K562 (cell line): ENCODE results near the gene ADAM23. TPM values are rescaled to one million over a fixed set of nuclear protein-coding genes. Genes with fewer than 3 reads are reported as not detected.

Experiments used
- ATAC-seq: fragments of 200-7000 bp; cut with Tn5 transposase; 3 replicates; pipeline ENCODE4 v1.9.1; 2020; ENCODE audit warnings: moderate library complexity
- BruUV-seq: library from RNA; stranded (reverse); fragments of 400-500 nt; replicated peaks from 2 replicates; lab custom pipeline; 2021; lab: Mats Ljungman, UMichigan
- CTCF ChIA-PET: fragments of 300-600 bp; formaldehyde crosslinking; extraction: SDS; loops from one replicate; lab custom pipeline; 2021; ENCODE audit warnings: low intra/inter-chr PET ratio; lab: Yijun Ruan, JAX
- POLR2A ChIA-PET: fragments of 300-600, 350-650 bp; sonication (Branson Sonifier 250); formaldehyde crosslinking; extraction: SDS; loops from one replicate; lab custom pipeline; 2021; ENCODE audit warnings: antibody characterized with exemption, inconsistent platforms; lab: Yijun Ruan, JAX
- DNase-seq, 4 experiments: peaks; one replicate each; pipeline versions ENCODE4 v3.0.0 to v3.0.0-alpha.2; 2011 to 2018; ENCODE audit warnings: low spot score in 3 of 4, mixed read lengths in 3 of 4; ENCODE audit errors: extremely low read depth in 1 of 4
- FAIRE-seq: peaks from 2 replicates; lab custom pipeline; 2011; peaks lifted over from hg19 to GRCh38; lab: Jason Lieb, UNC
- H2AFZ ChIP-seq: 2 replicates; pipeline ENCODE4 v1.6.0; 2011; ENCODE audit warnings: low read depth, low read length, control low read depth, inconsistent platforms
- H3K27ac ChIP-seq: fragments of 200-600 bp; 3 replicates; pipeline ENCODE4 v1.8.0; 2011; ENCODE audit warnings: low read depth, mild to moderate bottlenecking, control low read depth, inconsistent platforms, low read length, moderate library complexity, mixed read lengths; ENCODE audit errors: extremely low read depth
- H3K27me3 ChIP-seq, 2 experiments: fragments of 300-600 bp in 1 of 2; 2 replicates in 1 of 2; 3 replicates in 1 of 2; pipeline versions ENCODE4 v1.6.0 to v1.8.0; 2011; ENCODE audit warnings: inconsistent platforms in 2 of 2, low read length in 2 of 2, mild to moderate bottlenecking in 1 of 2, mixed read lengths in 1 of 2, moderate library complexity in 1 of 2; ENCODE audit not compliant: control insufficient read depth in 2 of 2, insufficient read depth in 2 of 2
- H3K36me3 ChIP-seq: fragments of 300-600 bp; 3 replicates; pipeline ENCODE4 v1.8.0; 2011; ENCODE audit warnings: mild to moderate bottlenecking, low read length, inconsistent platforms; ENCODE audit not compliant: control insufficient read depth, insufficient read depth
- H3K4me1 ChIP-seq, 2 experiments: fragments of 200-600 bp in 1 of 2; replicated peaks in 1 of 2; 2 replicates in 1 of 2; 3 replicates in 1 of 2; pipeline versions ENCODE4 v1.5.1 to v1.8.0; 2011; ENCODE audit warnings: inconsistent platforms in 2 of 2, low read length in 2 of 2, mild to moderate bottlenecking in 1 of 2, mixed read lengths in 1 of 2, moderate library complexity in 1 of 2; ENCODE audit not compliant: control insufficient read depth in 2 of 2, insufficient read depth in 2 of 2
- H3K4me2 ChIP-seq: 2 replicates; pipeline ENCODE4 v1.6.1; 2011; ENCODE audit warnings: low read length, control low read depth, inconsistent platforms, mixed read lengths; ENCODE audit not compliant: insufficient read depth
- H3K4me3 ChIP-seq: fragments of 200-600 bp; sonication (generic), shearing (Covaris generic); 2 replicates; pipeline ENCODE4 v1.5.1; 2016; ENCODE audit warnings: control low read depth, inconsistent platforms
- H3K79me2 ChIP-seq: fragments of 200-600 bp; 3 replicates; pipeline ENCODE4 v1.8.0; 2011; ENCODE audit warnings: low read length, inconsistent platforms; ENCODE audit not compliant: control insufficient read depth, insufficient read depth
- H3K9ac ChIP-seq, 2 experiments: 2 replicates each; pipeline versions ENCODE4 v1.6.0 to v1.6.1; 2011; ENCODE audit warnings: low read depth in 2 of 2, low read length in 2 of 2, control low read depth in 1 of 2, inconsistent platforms in 1 of 2, mild to moderate bottlenecking in 1 of 2, mixed read lengths in 1 of 2; ENCODE audit not compliant: insufficient read depth in 1 of 2
- H3K9me1 ChIP-seq: one replicate; pipeline ENCODE4 v1.6.0; 2011; ENCODE audit warnings: inconsistent platforms, mild to moderate bottlenecking, low read length, moderate library complexity; ENCODE audit not compliant: control insufficient read depth, insufficient read depth
- H3K9me3 ChIP-seq: replicated peaks from 2 replicates; pipeline ENCODE4 v1.5.1; 2011; ENCODE audit warnings: low read depth, low read length, inconsistent platforms; ENCODE audit not compliant: control insufficient read depth, insufficient read depth
- H4K20me1 ChIP-seq: replicated peaks from 2 replicates; pipeline ENCODE4 v1.6.1; 2011; ENCODE audit warnings: low read length, inconsistent platforms, mixed read lengths; ENCODE audit not compliant: control insufficient read depth, insufficient read depth
- CREBBP ChIP-seq: IDR thresholded peaks from one replicate; pipeline ENCODE4 v1.6.1; 2012; ENCODE audit warnings: low read depth, mild to moderate bottlenecking, control low read depth, inconsistent platforms, low read length
- CSDE1 ChIP-seq, 2 experiments: fragments of 450-650 bp; IDR thresholded peaks; 2 replicates each; pipeline ENCODE4 v1.6.1; 2016; ENCODE audit warnings: mild to moderate bottlenecking in 1 of 2
- DEAF1 ChIP-seq: fragments of 450-650 bp; formaldehyde crosslinking; IDR thresholded peaks from 2 replicates; pipeline ENCODE4 v1.4.0; 2020; ENCODE audit warnings: mild to moderate bottlenecking, moderate library complexity
- FUS ChIP-seq: fragments of 200-400 bp; formaldehyde crosslinking; optimal IDR thresholded peaks from 2 replicates; pipeline ENCODE3; 2017; ENCODE audit warnings: low read depth, low read length
- HDAC8 ChIP-seq: fragments of 450-650 bp; IDR thresholded peaks from 2 replicates; pipeline ENCODE4 v1.6.1; 2016; ENCODE audit warnings: mild to moderate bottlenecking, missing genetic modification characterization, moderate library complexity, missing compliant biosample characterization
- HNRNPLL ChIP-seq: fragments of 200-400 bp; formaldehyde crosslinking; IDR thresholded peaks from 2 replicates; pipeline ENCODE4 v1.6.1; 2017; ENCODE audit warnings: low read length, low read depth, mild to moderate bottlenecking; ENCODE audit not compliant: poor library complexity, severe bottlenecking
- MLX ChIP-seq, 2 experiments: fragments of 450-650 bp in 1 of 2; sonication (generic) in 1 of 2; formaldehyde crosslinking; conservative IDR thresholded peaks; 2 replicates each; pipeline versions ENCODE4 v1.4.0 to v1.8.1; 2020 to 2022; ENCODE audit warnings: mild to moderate bottlenecking in 1 of 2, missing genetic modification reagents in 1 of 2
- MXD1 ChIP-seq: fragments of 250-450 bp; sonication (Bioruptor Pico); IDR thresholded peaks from 2 replicates; pipeline ENCODE4 v1.8.0; 2021; ENCODE audit warnings: borderline replicate concordance, mild to moderate bottlenecking, moderate library complexity; ENCODE audit not compliant: poor library complexity, severe bottlenecking
- RB1 ChIP-seq: fragments of 450-650 bp; IDR thresholded peaks from 2 replicates; pipeline ENCODE4 v1.6.1; 2017; ENCODE audit warnings: low read depth, mild to moderate bottlenecking
- SMARCA4 ChIP-seq: fragments of 450-650 bp; IDR thresholded peaks from 2 replicates; pipeline ENCODE4 v1.6.1; 2016
- TEAD2 ChIP-seq: fragments of 450-650 bp; IDR thresholded peaks from 2 replicates; pipeline ENCODE4 v1.6.1; 2016; ENCODE audit warnings: missing genetic modification characterization, control low read depth, missing compliant biosample characterization
- THRA ChIP-seq: fragments of 450-650 bp; IDR thresholded peaks from 2 replicates; pipeline ENCODE4 v1.6.1; 2017; ENCODE audit warnings: mild to moderate bottlenecking, moderate library complexity
- ZBTB7A ChIP-seq: IDR thresholded peaks from 2 replicates; pipeline ENCODE4 v1.6.1; 2011; ENCODE audit warnings: low read depth, mild to moderate bottlenecking, low read length, moderate library complexity, borderline replicate concordance; ENCODE audit not compliant: control insufficient read depth
- ZNF3 ChIP-seq: fragments of 250-450 bp; sonication (Bioruptor Pico); IDR thresholded peaks from 2 replicates; pipeline ENCODE4 v1.5.0; 2021; ENCODE audit warnings: mild to moderate bottlenecking, moderate library complexity
- ZNF311 ChIP-seq: fragments of 250-450 bp; sonication (Bioruptor Pico); IDR thresholded peaks from 2 replicates; pipeline ENCODE4 v1.4.0; 2020; ENCODE audit warnings: mild to moderate bottlenecking, moderate library complexity
- WGBS: fragments of 100-300 bp; shearing (Covaris generic); methylation state at CpG from one replicate; pipeline ENCODE4 v1.1.6; 2016; ENCODE audit warnings: low coverage, mixed read lengths; ENCODE audit not compliant: insufficient coverage; ENCODE audit errors: missing lambda C conversion rate; 5-methylcytosine and 5-hydroxymethylcytosine counted together
- in situ Hi-C: fragments of 300-500 bp; cut with MboI; formaldehyde crosslinking; loops from 4 replicates; pipeline ENCODE4 v1.15.0; 2018; ENCODE audit warnings: inconsistent platforms, mixed read lengths
- intact Hi-C: fragments of 100-400 bp; cut with micrococcal nuclease; formaldehyde crosslinking; loops from 2 replicates; pipeline ENCODE4 v1.14.2; 2022
- polyA plus RNA-seq, 8 experiments: library from polyadenylated mRNA; depleted of rRNA in 4 of 8; stranded (reverse) in 5 of 8; unstranded in 3 of 8; fragments of >200 nt; fragmentation: Nextera tagmentation in 2 of 8; fragmentation: Illumina TruSeq in 1 of 8; extraction: Ambion mirVana in 2 of 8; extraction: Trizol in 1 of 8; gene quantifications; 2 replicates each; pipeline versions ENCODE4 v1.2.1 to v1.2.3, GENCODE V29; 2011 to 2014; ENCODE audit warnings: inconsistent platforms in 1 of 8, missing spikeins in 1 of 8
- total RNA-seq, 7 experiments: library from RNA; depleted of rRNA in 6 of 7; stranded (reverse); fragments of >200 nt in 6 of 7; fragmentation: Illumina TruSeq in 2 of 7; extraction: Trizol in 2 of 7; gene quantifications; 2 replicates each; pipeline versions ENCODE4 v1.2.1 to v1.2.3, GENCODE V29; 2011 to 2021; ENCODE audit warnings: low replicate concordance in 1 of 7
- TF ChIP-seq, protein P1 (sequence below): fragments of 200-400 bp; formaldehyde crosslinking; IDR thresholded peaks from 2 replicates; pipeline ENCODE4 v1.6.1; 2017; ENCODE audit warnings: mild to moderate bottlenecking, low read depth, low read length, moderate library complexity

ADAM23 gene
- total and polyA plus RNA-seq, 9 of the 15 experiments (the other 6 are each of a cell fraction or from before 2014, with no cell fraction given) = 0.02 TPM; not detected in 8

- Histone ChIP-seq H3K27me3 (no peaks in the 10 kb centered on the region), H3K9me1 (no peaks in the 10 kb centered on the region), H3K9ac (no peak overlapping the region), H3K27ac (no peak overlapping the region), H3K36me3 (no peaks in the 10 kb centered on the region), H2AFZ (no peak overlapping the region), H3K4me2 (no peak overlapping the region), H3K4me1 (peaks cover 0 to 5% of the 10 kb centered on the region in 2 experiments; a peak in 1 of 5 replicates), H3K4me3 (no peak overlapping the region), H4K20me1 (no peaks in the 10 kb centered on the region), H3K9me3 (no peaks in the 10 kb centered on the region), H3K79me2 (no peaks in the 10 kb centered on the region)
- DNase-seq (no peak), ATAC-seq (no peak), FAIRE-seq (no peak)
- no peak for TF ChIP-seq THRA
- no peak for TF ChIP-seq CREBBP
- no peak for TF ChIP-seq SMARCA4
- no peak for TF ChIP-seq HNRNPLL
- no peak for TF ChIP-seq ZNF311 (CRISPR knock-in tag)
- TF ChIP-seq, protein P1, sequence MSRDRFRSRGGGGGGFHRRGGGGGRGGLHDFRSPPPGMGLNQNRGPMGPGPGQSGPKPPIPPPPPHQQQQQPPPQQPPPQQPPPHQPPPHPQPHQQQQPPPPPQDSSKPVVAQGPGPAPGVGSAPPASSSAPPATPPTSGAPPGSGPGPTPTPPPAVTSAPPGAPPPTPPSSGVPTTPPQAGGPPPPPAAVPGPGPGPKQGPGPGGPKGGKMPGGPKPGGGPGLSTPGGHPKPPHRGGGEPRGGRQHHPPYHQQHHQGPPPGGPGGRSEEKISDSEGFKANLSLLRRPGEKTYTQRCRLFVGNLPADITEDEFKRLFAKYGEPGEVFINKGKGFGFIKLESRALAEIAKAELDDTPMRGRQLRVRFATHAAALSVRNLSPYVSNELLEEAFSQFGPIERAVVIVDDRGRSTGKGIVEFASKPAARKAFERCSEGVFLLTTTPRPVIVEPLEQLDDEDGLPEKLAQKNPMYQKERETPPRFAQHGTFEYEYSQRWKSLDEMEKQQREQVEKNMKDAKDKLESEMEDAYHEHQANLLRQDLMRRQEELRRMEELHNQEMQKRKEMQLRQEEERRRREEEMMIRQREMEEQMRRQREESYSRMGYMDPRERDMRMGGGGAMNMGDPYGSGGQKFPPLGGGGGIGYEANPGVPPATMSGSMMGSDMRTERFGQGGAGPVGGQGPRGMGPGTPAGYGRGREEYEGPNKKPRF = no peak
- no peak for TF ChIP-seq ZNF3 (CRISPR knock-in tag)
- TF ChIP-seq RB1 = no peak
- no peak for TF ChIP-seq CSDE1 (IDR thresholded peaks at IDR 0.05)
- no peak for TF ChIP-seq MLX (CRISPR knock-in tag; conservative IDR thresholded peaks at IDR 0.05)
- TF ChIP-seq DEAF1 (CRISPR knock-in tag) = no peak
- no peak for TF ChIP-seq ZBTB7A
- TF ChIP-seq HDAC8 (tag) = no peak
- no peak for TF ChIP-seq MXD1 (CRISPR knock-in tag)
- no peak for TF ChIP-seq FUS
- TF ChIP-seq TEAD2 = no peak
- BruUV-seq = no TSS peak
- intact Hi-C loops (no loop called here), in situ Hi-C loops (no loop called here)
- CTCF ChIA-PET = no interaction called here
- WGBS = 9% methylated on average over 1 of the region's 1 CpG
- POLR2A ChIA-PET = no interaction called here
Measured at GRCh38 chr2:206586609-206587008, 143.3 kb downstream of the ADAM23 start.
